ENCODE data around the gene MAPK7. TPM values are rescaled to one million over a fixed set of nuclear protein-coding genes. Genes with fewer than 3 reads are reported as not detected.

The MAPK7 gene
- total and polyA plus RNA-seq, 2 donors (not counting 1 experiment from before 2014, with no cell fraction given) = 12.8 to 18.8 TPM

- Histone ChIP-seq H3K27me3 (ENCODE audit: control insufficient read depth, insufficient read depth, low read length) (no peaks in the 10 kb centered on the region), H3K4me1 (ENCODE audit: control insufficient read depth, extremely low read depth, insufficient read depth, low read length) (peaks cover 56% of the 10 kb centered on the region), H4K20me1 (ENCODE audit: control insufficient read depth, extremely low read depth, insufficient read depth, low read length) (no peaks in the 10 kb centered on the region), H3K9ac (ENCODE audit: insufficient read depth, low read length) (no peak overlapping the region), H3K79me2 (ENCODE audit: control insufficient read depth, insufficient read depth, low read length) (peaks cover 16% of the 10 kb centered on the region), H3K27ac (ENCODE audit: insufficient read depth, low read length) (peak overlapping the region; percentile 59), H3K9me3 (ENCODE audit: control insufficient read depth, insufficient read depth, low read depth, low read length) (no peaks in the 10 kb centered on the region), H3K4me3 (replicated peaks in 1 of 4; ENCODE audit: control extremely low read depth in 1 of 4, insufficient read depth in 1 of 4, low read depth in 3 of 4, low read length in 4 of 4) (peak overlapping the region in 1 of 4 experiments; percentile 68), H3K4me2 (ENCODE audit: extremely low read depth, insufficient read depth, low read length) (no peak overlapping the region), H2AFZ (ENCODE audit: low read length) (no peak overlapping the region), H3K36me3 (ENCODE audit: control insufficient read depth, insufficient read depth, low read length) (peaks cover 38% of the 10 kb centered on the region)
- TF ChIP-seq EZH2 (IDR thresholded peaks at IDR 0.05; ENCODE audit: low read length, missing control alignments) = no peak
- TF ChIP-seq, protein P1, sequence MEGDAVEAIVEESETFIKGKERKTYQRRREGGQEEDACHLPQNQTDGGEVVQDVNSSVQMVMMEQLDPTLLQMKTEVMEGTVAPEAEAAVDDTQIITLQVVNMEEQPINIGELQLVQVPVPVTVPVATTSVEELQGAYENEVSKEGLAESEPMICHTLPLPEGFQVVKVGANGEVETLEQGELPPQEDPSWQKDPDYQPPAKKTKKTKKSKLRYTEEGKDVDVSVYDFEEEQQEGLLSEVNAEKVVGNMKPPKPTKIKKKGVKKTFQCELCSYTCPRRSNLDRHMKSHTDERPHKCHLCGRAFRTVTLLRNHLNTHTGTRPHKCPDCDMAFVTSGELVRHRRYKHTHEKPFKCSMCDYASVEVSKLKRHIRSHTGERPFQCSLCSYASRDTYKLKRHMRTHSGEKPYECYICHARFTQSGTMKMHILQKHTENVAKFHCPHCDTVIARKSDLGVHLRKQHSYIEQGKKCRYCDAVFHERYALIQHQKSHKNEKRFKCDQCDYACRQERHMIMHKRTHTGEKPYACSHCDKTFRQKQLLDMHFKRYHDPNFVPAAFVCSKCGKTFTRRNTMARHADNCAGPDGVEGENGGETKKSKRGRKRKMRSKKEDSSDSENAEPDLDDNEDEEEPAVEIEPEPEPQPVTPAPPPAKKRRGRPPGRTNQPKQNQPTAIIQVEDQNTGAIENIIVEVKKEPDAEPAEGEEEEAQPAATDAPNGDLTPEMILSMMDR (conservative IDR thresholded peaks at IDR 0.05 in 1 of 2, IDR thresholded peaks at IDR 0.05 in 1 of 2; ENCODE audit: low read depth in 1 of 2, low read length in 2 of 2) = no peak
- peak in 1 of 2 donors; percentile 44 for DNase-seq (ENCODE audit: low read depth in 2 of 2)
Observed at GRCh38 chr17:19383681-19384470, 5.6 kb downstream of the MAPK7 start.

DNA sequence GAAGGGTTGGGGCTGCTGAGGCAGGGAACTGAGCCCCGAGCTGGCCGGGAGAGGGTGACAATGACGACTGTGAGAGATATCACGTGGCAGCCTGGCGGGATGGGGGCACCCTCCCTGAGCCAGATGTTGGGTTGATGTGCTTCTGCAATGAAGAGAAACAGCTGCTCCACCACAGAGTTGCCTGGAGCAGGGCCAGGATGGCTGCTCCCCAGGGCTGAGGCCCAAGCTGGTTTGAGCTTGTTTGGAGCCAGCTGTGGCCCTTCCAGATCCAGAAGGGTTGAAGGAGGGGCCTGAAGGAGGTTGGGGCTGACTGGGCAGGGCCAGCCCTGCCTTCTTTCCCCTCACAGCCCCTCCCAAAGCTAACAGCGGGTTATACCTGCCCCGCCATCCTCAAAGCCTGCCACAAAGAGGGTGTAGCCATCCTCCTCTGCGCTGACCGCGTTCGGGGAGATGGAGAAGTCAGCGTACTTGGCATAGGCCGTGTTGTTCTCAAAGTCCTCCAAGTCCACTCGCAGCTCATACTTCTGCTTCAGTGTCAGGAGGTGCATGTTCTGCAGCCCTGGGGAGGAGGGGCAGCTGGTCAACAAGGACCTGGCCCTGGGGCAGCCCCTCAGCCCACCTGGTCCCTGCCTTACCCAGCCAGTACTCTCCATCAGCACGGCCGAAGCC is 6.6 kb downstream of the MAPK7 start:
- TF ChIP-seq, protein P1 (conservative IDR thresholded peaks at IDR 0.05 in 1 of 2, IDR thresholded peaks at IDR 0.05 in 1 of 2; ENCODE audit: low read depth in 1 of 2, low read length in 2 of 2) = no peak
- no peak for TF ChIP-seq EZH2 (IDR thresholded peaks at IDR 0.05; ENCODE audit: low read length, missing control alignments)
- H3K27me3 ChIP-seq (ENCODE audit: control insufficient read depth, insufficient read depth, low read length) = no peaks in the 10 kb centered on the region
- peak overlapping the region; percentile 59 for H3K27ac ChIP-seq (ENCODE audit: insufficient read depth, low read length)
- peak overlapping the region in 2 of 4 experiments; percentile 56 to 68 for H3K4me3 ChIP-seq (replicated peaks in 1 of 4; ENCODE audit: control extremely low read depth in 1 of 4, insufficient read depth in 1 of 4, low read depth in 3 of 4, low read length in 4 of 4)
- peaks cover 52% of the 10 kb centered on the region for H3K4me1 ChIP-seq (ENCODE audit: control insufficient read depth, extremely low read depth, insufficient read depth, low read length)
- H4K20me1 ChIP-seq (ENCODE audit: control insufficient read depth, extremely low read depth, insufficient read depth, low read length) = no peaks in the 10 kb centered on the region
- H3K9ac ChIP-seq (ENCODE audit: insufficient read depth, low read length) = no peak overlapping the region
- H2AFZ ChIP-seq (ENCODE audit: low read length) = no peak overlapping the region
- H3K9me3 ChIP-seq (ENCODE audit: control insufficient read depth, insufficient read depth, low read depth, low read length) = no peaks in the 10 kb centered on the region
- peaks cover 7% of the 10 kb centered on the region for H3K79me2 ChIP-seq (ENCODE audit: control insufficient read depth, insufficient read depth, low read length)
- H3K4me2 ChIP-seq (ENCODE audit: extremely low read depth, insufficient read depth, low read length) = peak overlapping the region; percentile 52
- peaks cover 33% of the 10 kb centered on the region for H3K36me3 ChIP-seq (ENCODE audit: control insufficient read depth, insufficient read depth, low read length)
- DNase-seq (ENCODE audit: low read depth in 2 of 2) = peak; percentile 70 to 99

DNA sequence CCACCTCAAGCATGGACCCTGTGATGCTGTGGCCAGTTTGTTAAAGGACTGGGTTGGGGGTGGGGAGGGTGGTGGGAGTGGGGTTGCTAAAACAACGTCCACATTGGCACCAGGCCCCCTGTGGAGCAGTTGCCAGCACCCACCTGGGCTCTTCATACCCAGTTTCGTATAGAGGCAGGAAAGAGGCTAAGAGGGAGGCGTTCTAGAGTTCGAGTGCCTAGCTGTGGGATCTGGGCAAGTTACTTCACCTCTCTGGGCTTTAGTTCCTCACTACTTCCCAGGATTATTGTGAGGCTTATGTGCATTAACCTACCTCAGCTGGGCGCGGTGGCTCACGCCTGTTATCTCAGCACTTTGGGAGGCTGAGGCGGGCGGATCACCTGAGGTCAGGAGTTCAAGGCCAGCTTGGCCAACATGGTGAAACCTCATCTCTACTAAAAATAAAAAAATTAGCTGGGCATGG is 7.3 kb downstream of the MAPK7 start:
- H4K20me1 ChIP-seq (ENCODE audit: control insufficient read depth, extremely low read depth, insufficient read depth, low read length) = no peaks in the 10 kb centered on the region
- peak overlapping the region; percentile 90 for H3K27ac ChIP-seq (ENCODE audit: insufficient read depth, low read length)

More for the DNA sequence above, 7.3 kb downstream of the MAPK7 start:
- no peaks in the 10 kb centered on the region for H3K27me3 ChIP-seq (ENCODE audit: control insufficient read depth, insufficient read depth, low read length)
- H3K4me1 ChIP-seq (ENCODE audit: control insufficient read depth, extremely low read depth, insufficient read depth, low read length) = peaks cover 51% of the 10 kb centered on the region
- no peaks in the 10 kb centered on the region for H3K9me3 ChIP-seq (ENCODE audit: control insufficient read depth, insufficient read depth, low read depth, low read length)
- no peak overlapping the region for H3K9ac ChIP-seq (ENCODE audit: insufficient read depth, low read length)
- H3K36me3 ChIP-seq (ENCODE audit: control insufficient read depth, insufficient read depth, low read length) = peaks cover 30% of the 10 kb centered on the region
- peaks cover 3% of the 10 kb centered on the region for H3K79me2 ChIP-seq (ENCODE audit: control insufficient read depth, insufficient read depth, low read length)
- no peak overlapping the region for H2AFZ ChIP-seq (ENCODE audit: low read length)
- H3K4me2 ChIP-seq (ENCODE audit: extremely low read depth, insufficient read depth, low read length) = peak overlapping the region; percentile 1
- H3K4me3 ChIP-seq (replicated peaks in 1 of 4; ENCODE audit: control extremely low read depth in 1 of 4, insufficient read depth in 1 of 4, low read depth in 3 of 4, low read length in 4 of 4) = peak overlapping the region in 2 of 4 experiments; percentile 56 to 68
- no peak for DNase-seq (ENCODE audit: low read depth in 2 of 2)
- TF ChIP-seq EZH2 (IDR thresholded peaks at IDR 0.05; ENCODE audit: low read length, missing control alignments) = no peak
- TF ChIP-seq, protein P1 (conservative IDR thresholded peaks at IDR 0.05 in 1 of 2, IDR thresholded peaks at IDR 0.05 in 1 of 2; ENCODE audit: low read depth in 1 of 2, low read length in 2 of 2) = no peak

Measured in fibroblast of lung (primary cell).